GM19372 (cell line): ENCODE results near the gene TAGLN2.
A peak's percentile ranks its signal among the peaks of the same experiment; 100 is the strongest.
"Not testable (repeated sequence)": the region's sequence is repeated elsewhere in the genome, so short reads cannot be mapped to it uniquely, and the experiment has no call there.

Experiments used
- ATAC-seq: cut with Tn5 transposase; IDR thresholded peaks from one replicate; pipeline ENCODE4 v1.9.1; 2021; ENCODE audit warnings: mild to moderate bottlenecking, low read depth, moderate library complexity; ENCODE audit not compliant: unreplicated experiment

TAGLN2 gene

DNA sequence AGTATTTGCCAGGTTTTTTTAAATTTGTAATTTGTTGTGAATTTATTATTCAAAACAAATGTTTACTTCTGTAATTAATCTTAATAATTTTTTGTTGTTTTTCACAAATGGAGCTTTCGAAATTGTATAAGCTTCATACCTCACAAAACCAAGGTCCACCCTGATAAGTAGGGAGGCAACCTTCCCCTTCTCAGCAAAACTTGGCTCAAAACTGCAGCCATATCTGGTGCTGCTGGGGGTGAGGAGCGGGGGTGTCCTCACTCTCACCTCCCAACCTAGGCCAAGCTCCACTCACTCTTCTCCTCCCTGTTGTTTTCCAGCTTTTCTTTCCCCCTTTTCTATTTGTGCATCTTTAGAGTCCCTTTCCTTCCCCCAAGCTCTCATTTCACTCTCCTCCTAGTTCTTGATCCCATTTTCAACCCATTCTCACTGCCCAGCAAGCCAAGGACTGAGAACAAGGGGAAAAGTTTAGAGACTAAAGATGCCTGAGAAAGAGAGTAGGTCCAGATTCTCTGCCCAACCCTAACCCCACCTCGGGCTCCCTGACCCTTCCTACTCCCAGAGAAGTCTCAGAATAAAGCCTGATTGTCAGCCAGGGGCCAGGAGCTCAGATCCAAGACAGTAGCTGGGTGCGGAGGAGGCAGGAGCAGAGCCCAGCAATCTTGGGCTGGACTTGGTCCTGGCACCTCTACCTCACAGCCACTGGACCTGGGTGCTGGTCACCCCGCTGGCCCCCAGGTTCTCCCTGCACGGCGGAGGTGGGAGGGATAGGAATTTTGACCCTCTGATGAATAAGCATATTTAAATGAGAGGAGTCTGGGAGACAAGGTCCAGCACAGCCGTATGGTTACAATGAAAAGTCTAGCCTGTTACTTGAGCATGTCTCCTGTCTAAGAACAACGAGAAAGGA, 17.0 kb downstream of the TAGLN2 start:
- no peak for ATAC-seq

DNA sequence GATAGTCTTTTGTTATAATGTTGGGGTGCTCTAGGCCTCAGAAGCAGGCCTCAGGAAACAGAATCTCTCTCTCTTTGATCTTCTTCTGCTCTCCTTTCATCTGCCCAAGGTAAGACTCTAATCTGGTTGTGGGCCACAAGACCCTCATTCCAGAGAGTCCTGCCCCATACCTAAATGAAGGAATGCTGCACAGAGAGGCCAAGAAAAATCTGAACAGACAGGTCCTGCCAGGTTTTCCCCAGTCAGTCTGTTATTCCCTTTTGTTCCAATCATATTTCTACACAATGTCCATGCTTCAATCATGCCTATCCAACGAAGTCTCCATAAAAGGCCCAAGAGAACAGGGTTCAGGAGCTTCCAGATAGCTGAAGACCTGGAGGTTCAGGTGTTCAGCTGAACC, 18.3 kb downstream of the TAGLN2 start:
- ATAC-seq = no peak

DNA sequence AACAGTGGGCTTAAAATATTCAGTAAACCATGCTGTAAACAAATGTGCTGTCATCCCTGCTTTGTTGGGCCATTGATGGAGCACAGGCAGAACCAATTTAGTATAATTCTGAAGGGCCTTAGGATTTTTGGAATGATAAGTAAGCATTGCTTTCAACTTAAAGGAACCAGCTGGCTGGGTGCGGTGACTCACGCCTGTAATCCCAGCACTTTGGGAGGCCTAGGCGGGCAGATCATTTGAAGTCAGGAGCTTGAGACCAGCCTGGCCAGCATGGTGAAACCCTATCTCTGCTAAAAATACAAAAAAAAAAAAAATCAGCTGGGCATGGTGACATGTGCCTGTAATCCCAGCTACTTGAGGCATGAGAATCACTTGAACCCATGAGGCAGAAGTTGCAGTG, 21.3 kb downstream of the TAGLN2 start:
- not testable (repeated sequence) for ATAC-seq

DNA sequence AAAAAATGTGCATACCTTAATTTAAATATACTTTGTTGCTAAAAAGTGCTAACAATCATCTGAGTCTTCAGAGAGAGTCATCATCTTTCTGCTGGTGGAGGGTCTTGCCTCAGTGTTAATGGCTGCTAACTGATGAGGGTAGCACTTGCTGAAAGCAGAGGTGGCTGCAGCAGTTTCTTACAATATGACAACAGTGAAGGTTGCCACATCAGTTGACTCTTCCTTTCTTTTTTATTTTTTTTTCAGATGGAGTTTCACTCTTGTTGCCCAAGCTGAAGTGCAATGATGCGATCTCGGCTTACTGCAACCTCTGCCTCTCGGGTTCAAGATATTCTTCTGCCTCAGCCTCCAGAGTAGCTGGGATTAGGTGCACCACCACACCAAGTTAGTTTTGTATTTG, 22.8 kb downstream of the TAGLN2 start:
- ATAC-seq = no peak

DNA sequence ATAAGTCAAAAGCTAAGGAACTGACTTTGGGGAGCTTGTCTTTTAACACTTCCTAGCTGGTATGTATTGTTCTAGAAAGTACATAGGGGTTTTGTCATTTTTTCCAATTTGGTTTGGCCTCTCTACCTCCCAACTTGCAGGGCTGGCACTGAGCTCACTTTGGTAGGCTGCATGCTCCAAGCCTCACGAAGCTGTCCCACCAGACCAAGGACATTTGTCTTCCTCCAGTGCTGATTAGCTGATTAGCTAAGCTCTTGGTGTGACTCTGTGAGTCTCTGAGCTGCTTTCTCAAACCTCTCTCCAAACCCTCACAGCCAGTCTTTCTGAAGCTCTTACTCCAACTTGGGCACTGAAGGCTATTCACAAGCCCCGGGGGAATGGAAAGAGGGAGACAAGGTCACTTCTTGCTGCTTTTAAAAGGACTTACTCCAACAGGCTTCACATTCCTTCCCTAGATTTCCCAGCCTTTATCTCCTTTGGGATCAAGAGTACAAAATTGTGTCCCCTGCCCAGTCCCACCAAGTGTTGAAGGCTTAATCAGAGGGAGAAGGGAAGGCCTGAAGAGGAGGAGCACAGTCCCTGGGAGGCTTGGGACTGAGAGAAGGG, 24.4 kb downstream of the TAGLN2 start:
- ATAC-seq = no peak

DNA sequence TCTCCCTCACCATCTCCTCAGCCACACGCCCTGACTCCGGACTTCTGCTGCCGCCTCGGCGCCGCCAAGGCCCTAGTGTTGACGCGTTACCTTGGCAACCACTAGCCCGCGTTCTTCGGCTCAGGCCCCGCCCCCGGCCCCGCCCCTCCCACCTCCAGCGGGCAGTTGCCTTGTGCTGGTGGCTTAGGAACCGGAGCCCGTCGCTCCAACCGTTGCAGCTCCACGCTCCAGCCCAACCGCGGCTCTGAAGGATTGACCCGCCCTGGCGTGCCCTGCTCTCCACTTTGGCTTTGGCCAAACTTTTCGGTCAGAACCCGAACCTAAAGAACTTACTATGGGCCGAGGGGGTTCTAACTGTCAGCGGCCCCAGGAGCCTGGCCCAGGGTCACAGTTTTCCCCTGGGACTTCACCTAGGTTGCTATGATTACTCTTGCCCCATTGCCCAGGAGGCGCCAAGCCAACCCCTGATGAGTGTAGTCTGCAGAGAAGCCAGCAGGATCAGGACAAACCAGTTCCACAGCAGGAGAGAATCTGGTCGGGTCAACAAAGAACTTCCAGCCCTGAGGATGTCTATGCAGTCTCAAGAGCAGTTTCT, 25.1 kb downstream of the TAGLN2 start, which contains the start of gene CFAP45:
Gene CFAP45, minus strand, starts transcription at position 80 of the 595 bp plus-strand sequence. Its CDS starts 67 bp downstream, at position 13.
- no peak for ATAC-seq

DNA sequence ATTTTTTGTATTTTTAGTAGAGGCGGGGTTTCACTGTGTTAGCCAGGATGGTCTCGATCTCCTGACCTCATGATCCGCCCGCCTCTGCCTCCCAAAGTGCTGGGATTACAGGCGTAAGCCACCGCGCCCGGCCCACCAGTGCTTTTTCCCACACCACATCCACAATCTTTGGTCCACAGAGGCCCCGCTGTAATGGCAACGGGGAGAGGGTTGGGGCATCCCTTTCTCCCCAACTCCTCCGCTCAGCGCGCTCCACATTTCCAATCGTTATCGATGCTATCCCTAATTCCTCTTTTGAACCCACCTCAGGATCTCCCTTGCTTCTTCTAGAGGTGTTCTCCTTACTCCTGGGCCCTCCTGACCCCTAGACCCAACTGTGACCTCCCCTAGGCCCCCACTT, 25.7 kb downstream of the TAGLN2 start:
- not testable (repeated sequence) for ATAC-seq

DNA sequence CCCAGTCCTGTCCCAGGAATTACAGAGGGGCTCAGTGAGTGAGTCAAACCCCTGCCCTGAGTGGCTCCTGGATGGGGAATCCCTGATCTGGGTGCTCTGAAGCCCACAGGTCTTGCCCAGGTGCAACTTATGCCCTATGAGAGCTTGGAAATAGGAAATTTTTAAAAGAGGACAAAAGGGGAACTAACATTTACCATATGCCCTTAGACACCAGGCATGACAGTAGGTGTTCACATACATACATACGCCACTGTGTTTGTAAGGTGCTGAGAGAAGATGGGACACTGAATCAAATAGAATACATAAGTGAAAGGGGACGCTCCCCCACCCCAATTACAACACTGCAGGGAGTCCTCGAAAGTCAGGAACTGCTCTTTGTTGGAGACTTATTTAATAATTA, 26.8 kb downstream of the TAGLN2 start:
- ATAC-seq = no peak

DNA sequence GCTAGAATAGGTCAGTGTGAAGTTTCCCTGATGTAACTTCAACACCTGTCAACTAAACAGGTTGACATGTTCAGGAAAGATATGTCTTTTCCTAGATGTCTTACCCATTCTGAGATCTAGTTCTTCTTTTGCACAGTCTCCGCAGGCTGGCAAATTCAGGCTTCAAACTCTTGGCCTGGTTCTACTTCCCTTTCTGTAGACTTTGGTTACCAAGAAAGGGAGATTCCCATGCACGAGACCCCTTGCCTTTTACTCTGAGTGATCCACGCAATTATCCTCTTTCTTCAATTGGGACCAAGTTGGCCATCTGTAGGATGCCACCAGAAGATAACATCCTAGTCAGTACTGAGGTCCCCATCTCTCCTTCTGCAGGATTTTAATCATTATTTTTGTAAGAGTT, 27.3 kb downstream of the TAGLN2 start:
- ATAC-seq = no peak

DNA sequence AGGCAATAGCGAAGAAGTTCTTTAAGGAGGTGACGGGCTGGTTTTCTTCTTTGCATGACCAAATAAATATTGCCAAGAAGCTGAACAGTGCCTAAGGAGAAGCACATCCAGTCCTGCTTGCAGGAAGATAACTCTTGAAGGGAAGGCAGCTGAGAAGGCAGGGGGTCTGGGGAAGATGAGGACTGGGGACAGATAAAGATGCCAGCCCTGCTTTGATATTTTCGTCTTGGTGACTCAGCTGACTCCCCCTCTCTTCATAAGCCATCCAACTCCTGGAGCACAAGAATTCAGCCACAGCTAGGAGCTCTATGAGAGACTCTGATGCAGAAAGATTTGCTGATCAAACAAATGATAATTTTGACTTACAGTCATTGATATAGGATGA, 28.8 kb downstream of the TAGLN2 start:
- ATAC-seq = no peak

DNA sequence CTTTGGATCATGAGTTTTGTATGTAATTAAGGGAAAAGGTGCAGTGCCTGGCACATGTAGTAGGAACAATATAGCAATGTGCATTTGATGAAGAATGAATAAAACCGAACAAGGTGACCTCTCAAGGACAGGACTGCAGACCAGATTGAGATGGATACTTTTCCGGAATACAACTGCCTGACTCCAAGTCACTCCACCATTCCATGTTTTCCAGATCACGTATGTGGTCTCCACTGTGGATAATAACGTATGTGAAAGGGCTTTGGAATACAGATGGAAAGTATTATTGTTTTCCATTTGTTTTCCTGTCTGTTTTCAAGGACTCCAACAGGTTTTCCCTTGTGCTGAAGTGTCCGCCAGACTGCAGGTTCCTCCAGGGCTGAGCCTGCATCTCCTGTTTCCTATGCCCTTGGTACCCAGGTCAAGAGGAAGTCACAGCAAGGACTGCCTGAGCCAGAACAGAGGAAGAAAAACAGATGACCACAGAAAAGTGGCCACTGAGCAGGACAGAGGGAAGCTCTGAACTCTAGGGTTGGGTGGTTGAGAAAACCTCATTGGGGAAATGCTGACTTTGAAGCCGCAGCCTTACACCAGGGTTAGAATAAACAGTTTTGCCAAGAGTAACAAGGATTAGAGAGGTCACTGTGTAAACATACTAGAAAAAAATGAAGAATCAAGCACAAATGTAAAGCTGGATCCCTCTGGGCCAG, 29.3 kb downstream of the TAGLN2 start:
- ATAC-seq = no peak

DNA sequence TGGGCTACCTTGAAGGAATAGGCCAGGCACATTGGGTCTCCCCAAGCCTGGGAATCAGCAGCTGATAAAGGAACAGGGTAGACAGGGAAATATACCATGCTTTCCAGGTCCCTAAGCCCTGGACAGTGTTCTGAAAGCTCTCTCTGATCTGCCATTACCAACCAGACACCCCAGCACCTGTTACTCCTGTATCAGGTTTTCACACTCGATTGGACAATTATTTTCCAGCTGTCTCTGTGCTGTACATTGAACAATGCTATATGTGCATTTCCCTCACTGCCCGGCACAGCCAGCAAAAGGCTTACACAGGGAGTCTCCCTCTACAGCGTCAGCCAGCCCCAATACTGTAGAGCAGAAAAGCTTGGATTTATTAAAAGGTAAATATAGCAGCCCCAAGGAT, 30.0 kb downstream of the TAGLN2 start:
- no peak for ATAC-seq

DNA sequence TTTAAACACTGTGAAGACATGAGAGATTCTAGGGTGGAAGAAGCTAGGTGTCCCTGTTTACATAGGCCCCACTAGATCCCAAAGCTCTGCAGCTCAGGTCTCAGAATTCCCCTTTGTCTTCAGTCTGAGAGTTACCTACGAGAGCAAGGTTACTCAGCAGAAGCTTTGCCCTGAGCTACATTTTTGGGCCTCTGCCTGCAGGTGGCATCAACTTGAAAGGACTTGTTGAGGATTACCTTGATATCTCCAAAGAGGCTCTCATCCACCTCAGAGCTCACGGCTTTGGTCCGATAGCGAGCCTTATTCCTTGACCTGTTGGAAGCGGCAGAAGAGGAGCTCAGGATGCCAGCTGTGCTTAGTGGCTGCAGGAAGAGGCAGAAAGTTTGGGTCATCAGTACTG, 32.4 kb downstream of the TAGLN2 start:
- ATAC-seq = no peak

DNA sequence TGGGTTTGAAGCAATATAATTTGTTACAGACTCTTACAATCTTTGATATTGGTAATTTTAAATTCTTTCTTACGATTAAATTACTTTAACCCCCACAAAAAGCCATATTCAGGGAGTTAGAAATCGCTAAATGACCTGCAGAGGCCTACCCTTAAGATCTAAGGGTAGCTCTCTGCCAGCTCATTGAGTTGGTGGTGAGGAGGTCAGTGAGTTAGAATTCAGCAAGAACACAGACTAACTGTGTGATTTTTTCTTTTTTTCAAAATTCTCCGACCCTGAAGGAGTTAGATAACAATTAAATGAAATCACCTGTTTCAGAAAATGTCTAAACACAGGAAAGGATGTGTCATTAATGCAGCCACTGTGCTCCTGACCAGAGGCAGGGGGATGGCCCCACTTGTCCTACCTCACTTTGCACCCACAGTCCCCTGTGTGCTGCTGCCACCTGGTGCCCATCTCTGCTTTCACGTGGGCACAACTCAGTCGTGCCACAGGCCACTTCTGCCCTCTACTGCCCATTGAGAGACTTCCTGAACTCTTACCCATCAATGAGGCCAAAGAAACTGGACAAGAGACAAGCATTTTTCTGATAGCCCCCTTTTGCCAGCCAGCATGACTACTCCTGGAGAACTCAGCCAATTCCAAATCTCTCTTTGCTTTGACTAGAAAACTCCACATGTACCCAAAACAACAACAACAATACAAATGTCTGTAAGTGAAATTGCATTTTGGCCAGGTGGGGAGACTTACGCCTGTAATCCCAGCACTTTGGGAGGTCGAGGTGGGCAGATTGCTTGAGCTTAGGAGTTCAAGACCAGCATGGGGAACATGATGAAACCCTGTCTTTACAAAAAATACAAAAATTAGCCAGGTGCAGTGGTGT, 33.8 kb downstream of the TAGLN2 start:
- ATAC-seq = peak; percentile 59

DNA sequence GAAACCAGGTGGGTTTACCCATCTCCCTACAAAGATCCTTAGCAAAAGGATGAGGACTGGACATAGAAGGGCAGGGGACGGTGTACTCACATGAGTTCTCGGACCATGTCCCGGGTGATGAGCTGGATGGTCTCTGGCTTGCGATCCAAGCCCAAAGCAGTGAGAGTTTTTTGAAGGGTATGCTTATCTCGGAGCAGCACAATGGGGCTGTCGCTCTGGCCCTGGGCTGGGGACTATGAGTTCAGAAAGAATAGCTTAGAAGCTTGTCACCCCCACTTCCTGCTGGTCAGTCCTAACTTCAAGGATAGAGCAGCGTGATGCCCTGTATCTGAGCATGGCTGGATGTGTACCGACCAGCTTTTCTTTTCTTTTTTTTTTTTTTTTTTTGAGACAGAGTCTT, 34.9 kb downstream of the TAGLN2 start:
- no peak for ATAC-seq

DNA sequence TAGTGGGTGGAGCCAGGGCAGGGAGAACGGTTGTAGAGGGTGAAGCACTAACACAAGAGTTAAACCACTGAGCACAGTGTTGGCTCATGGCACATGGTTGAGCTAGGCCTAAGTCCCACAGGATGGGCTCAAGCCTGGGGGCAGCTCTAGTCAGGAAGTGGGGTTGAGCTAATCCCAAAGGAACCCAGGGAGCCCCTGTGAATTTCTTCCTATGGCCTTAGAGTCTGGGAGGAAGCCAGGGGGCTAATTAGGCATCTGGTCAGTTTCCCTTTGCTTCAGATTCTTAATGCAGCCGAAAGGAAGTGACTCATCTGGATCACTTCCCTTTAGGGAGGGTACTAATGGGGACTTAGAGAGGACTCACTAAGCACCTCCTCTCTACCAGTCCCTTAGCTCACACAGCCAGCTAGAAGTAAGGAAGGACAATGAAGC, 35.5 kb downstream of the TAGLN2 start:
- peak; percentile 90 for ATAC-seq

DNA sequence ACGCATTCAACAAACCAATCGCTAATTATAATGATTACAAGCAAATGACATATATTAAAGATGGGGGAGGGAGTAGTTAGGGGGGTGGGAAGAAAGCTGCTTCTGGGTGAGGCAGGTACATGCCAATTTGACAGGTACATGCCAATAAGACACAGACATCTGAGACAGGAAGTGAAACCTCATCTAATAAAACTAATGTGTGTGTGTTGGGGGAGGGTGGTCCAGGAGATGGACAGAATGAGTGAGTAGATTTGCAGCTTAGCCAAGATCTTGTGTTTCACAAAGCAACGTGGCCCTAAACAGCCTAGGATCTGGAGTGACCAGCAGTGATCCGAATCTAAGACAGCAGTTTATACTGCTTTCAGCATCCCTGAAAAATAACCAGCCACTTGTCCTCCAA, 36.1 kb downstream of the TAGLN2 start:
- ATAC-seq = no peak

DNA sequence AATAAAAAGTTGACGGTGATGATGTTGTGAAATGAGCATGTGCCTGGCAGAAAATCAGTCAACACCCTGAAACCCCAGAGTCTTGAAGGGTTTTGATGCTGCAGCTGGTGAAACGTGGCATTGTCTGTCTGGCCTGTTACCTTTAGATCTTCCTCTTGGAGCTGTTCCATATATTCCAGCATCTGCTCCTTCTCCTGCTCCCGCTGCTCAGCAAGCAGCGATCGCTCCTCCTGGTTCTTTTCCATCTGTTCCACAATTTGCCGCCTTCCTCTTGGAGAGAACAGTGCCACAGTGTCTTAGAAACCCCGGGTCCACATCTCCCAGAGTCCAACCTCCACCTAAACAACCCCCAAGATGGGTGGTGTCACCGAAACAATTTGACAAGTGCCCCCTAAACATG, 41.0 kb downstream of the TAGLN2 start:
- no peak for ATAC-seq

DNA sequence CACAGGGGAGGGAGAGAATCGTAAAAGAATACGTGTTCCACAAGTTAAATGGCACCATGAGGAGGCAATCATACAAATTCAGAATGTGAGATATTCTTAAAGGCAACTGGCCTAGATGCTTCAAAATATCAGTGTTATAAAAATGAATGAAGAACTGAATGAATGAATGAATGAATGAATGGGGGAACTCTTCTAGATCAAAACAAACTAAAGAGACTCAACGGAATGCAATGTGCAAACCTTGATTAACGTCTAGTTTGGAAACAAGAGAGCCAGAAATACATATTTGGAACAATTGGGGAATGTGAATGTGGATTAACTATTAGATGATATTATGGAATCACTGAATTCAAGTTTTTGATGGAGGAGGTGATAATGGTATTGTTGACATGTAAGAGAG, 42.2 kb downstream of the TAGLN2 start:
- ATAC-seq = no peak

DNA sequence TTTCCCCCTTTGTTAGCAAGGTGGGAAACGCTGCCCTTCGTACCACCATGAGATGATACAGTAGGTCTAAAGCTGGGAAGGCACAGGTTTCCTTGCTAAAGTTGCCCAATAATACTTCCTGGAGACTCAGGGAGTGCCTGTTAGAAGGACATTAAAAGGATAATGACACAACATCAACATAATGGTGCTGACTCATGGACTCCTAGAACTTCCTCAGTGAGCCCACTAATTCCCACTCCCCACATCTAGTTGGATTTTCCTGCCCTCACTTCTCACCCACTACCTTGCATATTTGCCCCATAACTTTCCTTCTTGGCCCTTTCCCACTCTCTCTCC, 42.8 kb downstream of the TAGLN2 start:
- no peak for ATAC-seq
